SK-N-SH treated with all-trans-retinoic acid at 6 μM for 48 hours (cell line): Measurements from ENCODE around the gene PTPRD.

Experiments
- BACH2 ChIP-seq: fragments of 250-450 bp; sonication (Bioruptor Pico); IDR thresholded peaks from 2 replicates; pipeline ENCODE4 v1.9.0; 2021; ENCODE audit warnings: mild to moderate bottlenecking, borderline replicate concordance
- OSR1 ChIP-seq: fragments of 250-450 bp; sonication (Bioruptor Pico); IDR thresholded peaks from 2 replicates; pipeline ENCODE4 v1.8.0; 2022; ENCODE audit warnings: moderate library complexity, mild to moderate bottlenecking, inconsistent platforms
- PATZ1 ChIP-seq: fragments of 250-450 bp; sonication (Bioruptor Pico); IDR thresholded peaks from 2 replicates; pipeline ENCODE4 v1.8.0; 2020; ENCODE audit warnings: mild to moderate bottlenecking, moderate library complexity, borderline replicate concordance
- POU6F1 ChIP-seq: fragments of 250-450 bp; sonication (Bioruptor Pico); IDR thresholded peaks from 2 replicates; pipeline ENCODE4 v1.8.0; 2021; ENCODE audit warnings: low read depth, mild to moderate bottlenecking, moderate library complexity, borderline replicate concordance
- TCF4 ChIP-seq: fragments of 250-450 bp; sonication (Bioruptor Pico); IDR thresholded peaks from 2 replicates; pipeline ENCODE4 v1.8.0; 2021; ENCODE audit warnings: mild to moderate bottlenecking, moderate library complexity, borderline replicate concordance
- ZFP3 ChIP-seq: fragments of 250-450 bp; sonication (Bioruptor Pico); IDR thresholded peaks from 2 replicates; pipeline ENCODE4 v1.5.0; 2020; ENCODE audit warnings: mild to moderate bottlenecking, moderate library complexity
- ZNF565 ChIP-seq: fragments of 450-650 bp; formaldehyde crosslinking; conservative IDR thresholded peaks from 2 replicates; pipeline ENCODE4 v1.5.0; 2020; ENCODE audit warnings: low read depth, mild to moderate bottlenecking, moderate library complexity

GRCh38 chr9:10052181-10052580, 560.6 kb downstream of the PTPRD start:
- TF ChIP-seq TCF4 (no peak), OSR1 (no peak), BACH2 (CRISPR knock-in tag) (no peak), PATZ1 (CRISPR knock-in tag) (no peak), POU6F1 (CRISPR knock-in tag) (no peak), ZNF565 (CRISPR knock-in tag) (no peak), ZFP3 (no peak)
